Measurements from ENCODE around the gene B3GALT5.

The B3GALT5 gene

DNA sequence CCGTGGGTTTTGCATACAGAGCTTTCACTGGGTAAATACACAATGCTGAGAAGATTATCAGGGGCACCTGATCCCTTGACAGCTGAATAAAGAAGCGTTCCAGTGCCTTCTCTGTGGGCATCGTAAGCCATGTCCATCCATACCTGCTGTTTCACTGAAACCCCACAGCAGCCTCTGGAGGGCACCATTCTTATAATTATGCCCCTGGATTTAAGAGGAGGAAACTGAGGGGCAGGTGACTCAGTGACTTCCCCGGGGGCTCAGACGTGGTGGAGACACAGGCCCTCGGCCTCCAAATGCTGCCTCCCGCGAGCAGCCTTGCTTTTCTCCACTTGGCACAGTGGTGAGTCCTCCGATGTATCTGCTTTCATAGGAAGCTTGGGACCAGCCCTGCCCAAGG is 56.7 kb downstream of the B3GALT5 start:
- no peak overlapping the region for H3K9ac ChIP-seq (ENCODE audit: low read depth, low read length)
- H3K4me1 ChIP-seq (ENCODE audit: insufficient read depth, low read length) = no peaks in the 10 kb centered on the region
- H3K27me3 ChIP-seq (ENCODE audit: insufficient read depth, low read length) = no peaks in the 10 kb centered on the region
- H3K9me3 ChIP-seq (ENCODE audit: insufficient read depth, low read depth, low read length) = no peaks in the 10 kb centered on the region
- no peak overlapping the region for H3K4me3 ChIP-seq (ENCODE audit: low read length)
- no peak overlapping the region for H3K27ac ChIP-seq (ENCODE audit: low read length)
- H3K36me3 ChIP-seq (ENCODE audit: insufficient read depth, low read depth, low read length) = peaks cover 10% of the 10 kb centered on the region; the same call in 1 of the 2 replicates

GRCh38 chr21:39669976-39670661 is 57.4 kb downstream of the B3GALT5 start:
- no peaks in the 10 kb centered on the region for H3K4me1 ChIP-seq (ENCODE audit: insufficient read depth, low read length)
- no peaks in the 10 kb centered on the region for H3K9me3 ChIP-seq (ENCODE audit: insufficient read depth, low read depth, low read length)
- H3K9ac ChIP-seq (ENCODE audit: low read depth, low read length) = no peak overlapping the region
- H3K4me3 ChIP-seq (ENCODE audit: low read length) = no peak overlapping the region
- no peak overlapping the region for H3K27ac ChIP-seq (ENCODE audit: low read length)
- no peaks in the 10 kb centered on the region for H3K27me3 ChIP-seq (ENCODE audit: insufficient read depth, low read length)
- H3K36me3 ChIP-seq (ENCODE audit: insufficient read depth, low read depth, low read length) = peaks cover 5% of the 10 kb centered on the region; the same call in 1 of the 2 replicates

DNA sequence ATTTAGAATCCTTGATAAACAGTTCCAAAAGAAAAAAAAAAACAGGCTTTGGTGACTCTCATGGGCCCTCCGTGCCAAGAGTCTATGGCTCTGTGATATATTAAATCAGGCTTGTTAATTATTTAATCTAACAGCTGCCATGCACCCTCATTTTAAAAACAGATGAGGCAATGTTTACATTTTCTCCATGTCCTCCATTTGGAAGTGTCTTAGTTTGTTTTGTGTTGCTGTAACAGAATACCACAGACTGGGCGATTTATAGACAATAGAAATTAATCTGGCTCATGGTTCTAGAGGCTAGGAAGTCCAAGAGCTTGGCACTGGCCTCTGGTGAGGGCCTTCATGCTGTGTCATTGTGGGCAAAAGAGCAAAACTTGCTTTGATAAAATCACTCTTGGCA is 58.0 kb downstream of the B3GALT5 start:
- Histone ChIP-seq H3K9ac (ENCODE audit: low read depth, low read length) (no peak overlapping the region), H3K27ac (ENCODE audit: low read length) (no peak overlapping the region), H3K27me3 (ENCODE audit: insufficient read depth, low read length) (no peaks in the 10 kb centered on the region), H3K4me3 (ENCODE audit: low read length) (no peak overlapping the region), H3K9me3 (ENCODE audit: insufficient read depth, low read depth, low read length) (no peaks in the 10 kb centered on the region), H3K36me3 (ENCODE audit: insufficient read depth, low read depth, low read length) (no peaks in the 10 kb centered on the region; the same call in 1 of the 2 replicates), H3K4me1 (ENCODE audit: insufficient read depth, low read length) (no peaks in the 10 kb centered on the region)

DNA sequence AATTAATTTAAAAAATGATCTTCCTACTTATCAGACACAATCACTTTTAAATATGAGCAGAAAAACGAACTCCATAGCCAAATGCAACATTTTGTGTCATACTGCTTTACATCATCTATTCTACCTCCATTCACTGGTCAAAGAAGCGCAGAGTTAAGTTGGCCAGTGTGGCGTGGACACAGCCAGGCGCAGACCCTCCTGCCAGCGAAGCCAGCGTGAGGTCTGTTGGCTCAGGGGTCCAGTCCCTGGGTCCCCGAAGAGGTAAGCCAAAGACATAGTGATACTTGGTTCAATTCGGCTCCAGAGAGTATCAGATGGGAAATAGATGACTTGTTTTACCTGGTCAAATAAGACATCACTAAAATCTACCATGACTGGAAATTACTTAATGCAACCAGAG is 59.2 kb downstream of the B3GALT5 start:
- H3K4me3 ChIP-seq (ENCODE audit: low read length) = no peak overlapping the region
- H3K27me3 ChIP-seq (ENCODE audit: insufficient read depth, low read length) = no peaks in the 10 kb centered on the region
- no peaks in the 10 kb centered on the region for H3K9me3 ChIP-seq (ENCODE audit: insufficient read depth, low read depth, low read length)
- no peak overlapping the region for H3K27ac ChIP-seq (ENCODE audit: low read length)
- H3K9ac ChIP-seq (ENCODE audit: low read depth, low read length) = no peak overlapping the region
- H3K4me1 ChIP-seq (ENCODE audit: insufficient read depth, low read length) = no peaks in the 10 kb centered on the region
- H3K36me3 ChIP-seq (ENCODE audit: insufficient read depth, low read depth, low read length) = no peaks in the 10 kb centered on the region

- H3K27me3 ChIP-seq (ENCODE audit: insufficient read depth, low read length) = no peaks in the 10 kb centered on the region
- H3K9ac ChIP-seq (ENCODE audit: low read depth, low read length) = no peak overlapping the region
- H3K27ac ChIP-seq (ENCODE audit: low read length) = no peak overlapping the region
- H3K36me3 ChIP-seq (ENCODE audit: insufficient read depth, low read depth, low read length) = no peaks in the 10 kb centered on the region
- no peaks in the 10 kb centered on the region for H3K9me3 ChIP-seq (ENCODE audit: insufficient read depth, low read depth, low read length)
- H3K4me3 ChIP-seq (ENCODE audit: low read length) = no peak overlapping the region
- H3K4me1 ChIP-seq (ENCODE audit: insufficient read depth, low read length) = no peaks in the 10 kb centered on the region
Measured at GRCh38 chr21:39673163-39673562, 60.4 kb downstream of the B3GALT5 start.

DNA sequence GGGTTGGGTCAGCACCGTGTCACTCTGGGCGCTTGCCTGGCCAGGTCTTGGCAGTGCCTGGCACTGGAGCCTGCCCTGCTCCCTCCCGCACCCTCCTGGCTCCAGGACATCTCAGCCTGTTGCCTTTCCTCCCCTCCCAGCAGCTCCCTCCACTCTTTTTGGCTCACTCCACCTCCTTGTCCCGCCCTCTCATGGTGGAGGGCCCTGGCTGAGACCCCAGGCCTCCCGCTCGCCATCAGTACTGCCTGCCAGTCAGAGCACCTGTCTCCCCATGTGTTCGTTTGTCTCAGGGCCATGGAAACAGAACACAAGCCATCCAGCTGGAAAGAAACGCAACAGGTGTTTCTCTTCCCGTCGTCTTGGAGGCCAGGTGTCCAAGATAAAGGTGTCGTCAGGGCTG is 61.0 kb downstream of the B3GALT5 start:
- Histone ChIP-seq H3K4me3 (ENCODE audit: low read length) (no peak overlapping the region), H3K36me3 (ENCODE audit: insufficient read depth, low read depth, low read length) (no peaks in the 10 kb centered on the region), H3K27ac (ENCODE audit: low read length) (no peak overlapping the region), H3K27me3 (ENCODE audit: insufficient read depth, low read length) (no peaks in the 10 kb centered on the region), H3K4me1 (ENCODE audit: insufficient read depth, low read length) (no peaks in the 10 kb centered on the region), H3K9ac (ENCODE audit: low read depth, low read length) (no peak overlapping the region), H3K9me3 (ENCODE audit: insufficient read depth, low read depth, low read length) (peaks cover 4% of the 10 kb centered on the region; the same call in 1 of the 2 replicates)

- Histone ChIP-seq H3K27ac (ENCODE audit: low read length) (no peak overlapping the region), H3K9me3 (ENCODE audit: insufficient read depth, low read depth, low read length) (peaks cover 4% of the 10 kb centered on the region; the same call in 1 of the 2 replicates), H3K4me3 (ENCODE audit: low read length) (no peak overlapping the region), H3K4me1 (ENCODE audit: insufficient read depth, low read length) (no peaks in the 10 kb centered on the region), H3K9ac (ENCODE audit: low read depth, low read length) (no peak overlapping the region), H3K27me3 (ENCODE audit: insufficient read depth, low read length) (no peaks in the 10 kb centered on the region), H3K36me3 (ENCODE audit: insufficient read depth, low read depth, low read length) (no peaks in the 10 kb centered on the region)
Measured at GRCh38 chr21:39674801-39675200, 62.1 kb downstream of the B3GALT5 start.

GRCh38 chr21:39675590-39675989 is 62.9 kb downstream of the B3GALT5 start:
- Histone ChIP-seq H3K4me3 (ENCODE audit: low read length) (no peak overlapping the region), H3K27me3 (ENCODE audit: insufficient read depth, low read length) (no peaks in the 10 kb centered on the region), H3K9ac (ENCODE audit: low read depth, low read length) (no peak overlapping the region), H3K27ac (ENCODE audit: low read length) (no peak overlapping the region), H3K36me3 (ENCODE audit: insufficient read depth, low read depth, low read length) (no peaks in the 10 kb centered on the region), H3K9me3 (ENCODE audit: insufficient read depth, low read depth, low read length) (peaks cover 4% of the 10 kb centered on the region; the same call in 1 of the 2 replicates), H3K4me1 (ENCODE audit: insufficient read depth, low read length) (no peaks in the 10 kb centered on the region)

DNA sequence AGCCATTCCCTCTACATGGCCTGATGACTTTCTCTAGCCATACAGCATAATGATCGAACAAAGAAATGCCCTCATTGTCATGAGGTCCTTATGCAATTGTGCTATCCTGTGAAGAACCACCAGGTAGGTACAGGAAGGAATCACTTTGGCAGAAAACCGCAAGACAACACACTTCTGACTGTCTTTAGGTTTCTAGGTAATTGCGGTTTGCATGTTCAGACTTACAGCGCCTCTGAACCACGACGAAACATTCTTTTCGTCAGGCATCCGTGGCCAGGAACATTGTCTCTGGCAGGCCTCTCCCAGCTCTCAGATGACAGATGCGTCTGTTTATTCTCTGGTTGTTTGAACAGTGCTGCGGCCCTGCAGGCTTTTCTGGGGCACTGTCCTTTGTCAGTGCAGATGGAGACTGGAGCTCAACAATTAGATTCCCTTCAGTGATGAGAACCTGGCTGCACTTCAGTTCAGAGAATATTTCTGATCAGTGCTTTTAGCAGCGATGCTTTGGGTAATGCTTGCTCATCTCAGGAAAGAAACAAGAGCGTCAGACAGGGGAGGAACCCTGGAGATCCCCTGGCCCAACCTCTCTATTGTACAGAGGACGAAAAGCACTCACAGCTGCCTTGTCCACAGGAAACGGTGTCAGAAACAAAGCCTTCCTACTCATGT is 63.4 kb downstream of the B3GALT5 start:
- peaks cover 4% of the 10 kb centered on the region; the same call in 1 of the 2 replicates for H3K9me3 ChIP-seq (ENCODE audit: insufficient read depth, low read depth, low read length)
- no peaks in the 10 kb centered on the region; the same call in 1 of the 2 replicates for H3K4me1 ChIP-seq (ENCODE audit: insufficient read depth, low read length)
- no peak overlapping the region for H3K9ac ChIP-seq (ENCODE audit: low read depth, low read length)
- no peak overlapping the region for H3K27ac ChIP-seq (ENCODE audit: low read length)
- H3K36me3 ChIP-seq (ENCODE audit: insufficient read depth, low read depth, low read length) = no peaks in the 10 kb centered on the region
- H3K4me3 ChIP-seq (ENCODE audit: low read length) = no peak overlapping the region
- H3K27me3 ChIP-seq (ENCODE audit: insufficient read depth, low read length) = no peaks in the 10 kb centered on the region

GRCh38 chr21:39680216-39680615 is 67.5 kb downstream of the B3GALT5 start:
- Histone ChIP-seq H3K9me3 (ENCODE audit: insufficient read depth, low read depth, low read length) (peaks cover 16% of the 10 kb centered on the region; the same call in 1 of the 2 replicates), H3K27me3 (ENCODE audit: insufficient read depth, low read length) (no peaks in the 10 kb centered on the region), H3K36me3 (ENCODE audit: insufficient read depth, low read depth, low read length) (no peaks in the 10 kb centered on the region; the same call in 1 of the 2 replicates), H3K9ac (ENCODE audit: low read depth, low read length) (no peak overlapping the region), H3K27ac (ENCODE audit: low read length) (no peak overlapping the region), H3K4me3 (ENCODE audit: low read length) (no peak overlapping the region), H3K4me1 (ENCODE audit: insufficient read depth, low read length) (peaks cover 3% of the 10 kb centered on the region; the same call in 1 of the 2 replicates)

- no peak overlapping the region for H3K4me3 ChIP-seq (ENCODE audit: low read length)
- H3K36me3 ChIP-seq (ENCODE audit: insufficient read depth, low read depth, low read length) = no peaks in the 10 kb centered on the region; the same call in 1 of the 2 replicates
- H3K27me3 ChIP-seq (ENCODE audit: insufficient read depth, low read length) = no peaks in the 10 kb centered on the region
- H3K4me1 ChIP-seq (ENCODE audit: insufficient read depth, low read length) = peaks cover 3% of the 10 kb centered on the region; the same call in 1 of the 2 replicates
- peaks cover 16% of the 10 kb centered on the region; the same call in 1 of the 2 replicates for H3K9me3 ChIP-seq (ENCODE audit: insufficient read depth, low read depth, low read length)
- no peak overlapping the region for H3K9ac ChIP-seq (ENCODE audit: low read depth, low read length)
- H3K27ac ChIP-seq (ENCODE audit: low read length) = no peak overlapping the region
Measured at GRCh38 chr21:39681257-39681656, 68.5 kb downstream of the B3GALT5 start.

DNA sequence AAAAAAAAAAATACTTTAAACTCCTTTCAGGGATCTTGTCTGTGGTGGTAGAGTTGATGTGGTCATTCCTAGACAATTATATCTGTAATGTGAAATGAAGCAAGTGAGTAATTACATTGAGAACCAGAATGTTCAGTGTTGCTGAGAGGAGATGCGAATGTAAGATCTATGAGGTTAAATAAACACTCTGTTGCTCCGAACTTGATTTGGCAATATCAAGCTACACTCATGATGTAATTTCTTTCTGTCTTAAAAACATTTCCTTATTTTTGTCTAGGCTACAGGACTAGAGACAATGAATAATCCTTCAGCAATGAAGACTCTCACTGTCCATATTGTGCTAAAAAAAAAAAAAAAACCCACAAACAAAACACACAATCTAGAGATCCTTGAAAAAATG is 69.1 kb downstream of the B3GALT5 start:
- Histone ChIP-seq H3K36me3 (ENCODE audit: insufficient read depth, low read depth, low read length) (no peaks in the 10 kb centered on the region; the same call in 1 of the 2 replicates), H3K27me3 (ENCODE audit: insufficient read depth, low read length) (no peaks in the 10 kb centered on the region), H3K4me3 (ENCODE audit: low read length) (no peak overlapping the region), H3K4me1 (ENCODE audit: insufficient read depth, low read length) (peaks cover 3% of the 10 kb centered on the region; the same call in 1 of the 2 replicates), H3K9ac (ENCODE audit: low read depth, low read length) (no peak overlapping the region), H3K27ac (ENCODE audit: low read length) (no peak overlapping the region), H3K9me3 (ENCODE audit: insufficient read depth, low read depth, low read length) (peaks cover 16% of the 10 kb centered on the region; the same call in 1 of the 2 replicates)

All from iPS-20b (cell line).